Measurements from ENCODE around the gene S100PBP.

Gene S100PBP

DNA sequence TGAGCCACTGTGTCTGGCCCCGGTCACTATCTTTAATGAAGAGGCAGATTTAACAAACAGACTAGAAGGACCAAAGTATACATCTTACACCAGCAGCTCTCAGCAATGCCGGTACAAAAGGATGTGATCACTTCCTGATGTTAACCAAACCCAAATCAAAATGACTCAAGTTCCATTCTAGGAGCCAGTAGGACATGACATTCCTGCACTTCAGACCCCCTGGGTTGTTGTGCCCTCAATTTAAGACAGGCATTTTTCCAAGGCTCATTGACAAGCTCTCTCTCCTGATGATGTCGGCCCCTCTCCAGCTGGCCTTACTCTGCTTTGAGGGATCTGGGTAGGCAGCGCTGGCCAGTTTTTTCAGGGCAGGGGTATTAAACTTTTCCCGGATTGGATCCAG is 35.4 kb upstream of the S100PBP start:
- H4K20me1 ChIP-seq (ENCODE audit: insufficient read depth, low read length) = no peaks in the 10 kb centered on the region
- TF ChIP-seq EZH2phosphoT487 (IDR thresholded peaks at IDR 0.05; ENCODE audit: low read length) (no peak), EZH2 (optimal IDR thresholded peaks at IDR 0.05; ENCODE audit: low read depth, low read length) (no peak)
- TF ChIP-seq, protein P1, sequence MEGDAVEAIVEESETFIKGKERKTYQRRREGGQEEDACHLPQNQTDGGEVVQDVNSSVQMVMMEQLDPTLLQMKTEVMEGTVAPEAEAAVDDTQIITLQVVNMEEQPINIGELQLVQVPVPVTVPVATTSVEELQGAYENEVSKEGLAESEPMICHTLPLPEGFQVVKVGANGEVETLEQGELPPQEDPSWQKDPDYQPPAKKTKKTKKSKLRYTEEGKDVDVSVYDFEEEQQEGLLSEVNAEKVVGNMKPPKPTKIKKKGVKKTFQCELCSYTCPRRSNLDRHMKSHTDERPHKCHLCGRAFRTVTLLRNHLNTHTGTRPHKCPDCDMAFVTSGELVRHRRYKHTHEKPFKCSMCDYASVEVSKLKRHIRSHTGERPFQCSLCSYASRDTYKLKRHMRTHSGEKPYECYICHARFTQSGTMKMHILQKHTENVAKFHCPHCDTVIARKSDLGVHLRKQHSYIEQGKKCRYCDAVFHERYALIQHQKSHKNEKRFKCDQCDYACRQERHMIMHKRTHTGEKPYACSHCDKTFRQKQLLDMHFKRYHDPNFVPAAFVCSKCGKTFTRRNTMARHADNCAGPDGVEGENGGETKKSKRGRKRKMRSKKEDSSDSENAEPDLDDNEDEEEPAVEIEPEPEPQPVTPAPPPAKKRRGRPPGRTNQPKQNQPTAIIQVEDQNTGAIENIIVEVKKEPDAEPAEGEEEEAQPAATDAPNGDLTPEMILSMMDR (IDR thresholded peaks at IDR 0.05; ENCODE audit: low read length) = no peak
- no peak overlapping the region for H3K4me3 ChIP-seq (ENCODE audit: low read length)
- H3K36me3 ChIP-seq (replicated peaks; ENCODE audit: insufficient read depth, low read length) = peaks cover 22% of the 10 kb centered on the region
- no peak overlapping the region for H3K9ac ChIP-seq (ENCODE audit: low read length)
- no peaks in the 10 kb centered on the region for H3K4me1 ChIP-seq (ENCODE audit: low read length)
- H3K27me3 ChIP-seq (replicated peaks; ENCODE audit: insufficient read depth, low read length) = no peaks in the 10 kb centered on the region
- H3K27ac ChIP-seq (ENCODE audit: low read length) = no peak overlapping the region
- DNase-seq = no peak
- peaks cover 5% of the 10 kb centered on the region for H3K79me2 ChIP-seq (ENCODE audit: low read length)
- no peak overlapping the region for H3K4me2 ChIP-seq (ENCODE audit: low read depth, low read length)
- peaks cover 11% of the 10 kb centered on the region for H3F3A ChIP-seq (ENCODE audit: insufficient read depth, low read length)
- H2AFZ ChIP-seq (ENCODE audit: low read length) = no peak overlapping the region
- H3K9me3 ChIP-seq (replicated peaks; ENCODE audit: insufficient read depth, low read length) = no peaks in the 10 kb centered on the region
- H3K9me2 ChIP-seq (replicated peaks; ENCODE audit: insufficient read depth, low read length) = no peaks in the 10 kb centered on the region

DNA sequence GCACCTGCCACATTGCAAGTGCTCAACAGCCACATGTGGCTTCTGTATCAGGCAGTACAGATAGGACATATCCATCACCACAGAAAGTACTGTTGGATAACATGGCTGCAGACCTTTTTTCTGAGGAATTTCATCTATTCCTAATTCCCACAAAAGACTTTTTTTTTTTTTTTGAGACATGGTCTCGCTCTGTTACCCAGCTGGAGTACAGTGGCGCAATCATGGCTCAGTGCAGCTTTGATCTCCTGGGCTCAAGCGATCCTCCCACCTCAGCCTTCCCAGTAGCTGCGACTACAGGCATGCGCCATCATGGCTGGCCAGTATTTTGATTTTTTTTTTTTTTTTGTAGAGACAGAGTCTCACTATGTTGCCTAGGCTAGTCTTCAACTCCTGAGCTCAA is 33.6 kb upstream of the S100PBP start:
- no peaks in the 10 kb centered on the region for H4K20me1 ChIP-seq (ENCODE audit: insufficient read depth, low read length)
- peaks cover 5% of the 10 kb centered on the region for H3K79me2 ChIP-seq (ENCODE audit: low read length)
- H3K36me3 ChIP-seq (replicated peaks; ENCODE audit: insufficient read depth, low read length) = peaks cover 22% of the 10 kb centered on the region

DNA sequence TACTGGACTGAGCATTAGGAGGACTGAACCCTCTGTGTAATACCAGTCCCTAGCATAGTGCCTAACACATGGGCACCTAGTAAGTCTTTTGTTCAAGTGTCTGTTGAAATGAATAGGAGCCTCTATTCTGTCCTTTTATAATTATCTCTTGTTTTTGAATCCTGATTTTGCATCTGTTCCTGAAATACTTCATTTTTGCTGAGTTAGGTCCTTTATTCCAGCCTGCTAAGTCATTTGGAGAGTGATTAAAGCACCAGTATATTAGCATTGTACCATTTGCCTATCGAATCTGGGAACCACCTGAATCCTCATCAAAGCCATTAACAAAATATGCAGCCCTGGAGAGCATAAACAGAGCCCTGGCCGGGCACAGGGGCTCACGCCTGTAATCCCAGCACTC is 32.6 kb upstream of the S100PBP start:
- no peak overlapping the region for H3K9ac ChIP-seq (ENCODE audit: low read length)
- DNase-seq = no peak
- TF ChIP-seq EZH2phosphoT487 (IDR thresholded peaks at IDR 0.05; ENCODE audit: low read length) = no peak
- no peak for TF ChIP-seq EZH2 (optimal IDR thresholded peaks at IDR 0.05; ENCODE audit: low read depth, low read length)
- TF ChIP-seq, protein P1 (IDR thresholded peaks at IDR 0.05; ENCODE audit: low read length) = no peak
- H3K27ac ChIP-seq (ENCODE audit: low read length) = no peak overlapping the region
- no peaks in the 10 kb centered on the region for H3K9me3 ChIP-seq (replicated peaks; ENCODE audit: insufficient read depth, low read length)
- H4K20me1 ChIP-seq (ENCODE audit: insufficient read depth, low read length) = no peaks in the 10 kb centered on the region
- H3F3A ChIP-seq (ENCODE audit: insufficient read depth, low read length) = no peaks in the 10 kb centered on the region
- no peak overlapping the region for H3K4me2 ChIP-seq (ENCODE audit: low read depth, low read length)
- no peaks in the 10 kb centered on the region for H3K27me3 ChIP-seq (replicated peaks; ENCODE audit: insufficient read depth, low read length)
- no peak overlapping the region for H2AFZ ChIP-seq (ENCODE audit: low read length)
- H3K9me2 ChIP-seq (replicated peaks; ENCODE audit: insufficient read depth, low read length) = no peaks in the 10 kb centered on the region
- H3K4me3 ChIP-seq (ENCODE audit: low read length) = no peak overlapping the region
- H3K79me2 ChIP-seq (ENCODE audit: low read length) = peaks cover 5% of the 10 kb centered on the region
- peaks cover 21% of the 10 kb centered on the region for H3K36me3 ChIP-seq (replicated peaks; ENCODE audit: insufficient read depth, low read length)
- no peaks in the 10 kb centered on the region for H3K4me1 ChIP-seq (ENCODE audit: low read length)

More for the DNA sequence above, 33.6 kb upstream of the S100PBP start:
- H3K9ac ChIP-seq (ENCODE audit: low read length) = no peak overlapping the region
- H2AFZ ChIP-seq (ENCODE audit: low read length) = no peak overlapping the region
- no peak overlapping the region for H3K4me3 ChIP-seq (ENCODE audit: low read length)
- no peak overlapping the region for H3K4me2 ChIP-seq (ENCODE audit: low read depth, low read length)
- DNase-seq = no peak
- peaks cover 5% of the 10 kb centered on the region; the same call in 1 of the 2 replicates for H3F3A ChIP-seq (ENCODE audit: insufficient read depth, low read length)
- H3K27ac ChIP-seq (ENCODE audit: low read length) = no peak overlapping the region
- TF ChIP-seq EZH2 (optimal IDR thresholded peaks at IDR 0.05; ENCODE audit: low read depth, low read length) (no peak), EZH2phosphoT487 (IDR thresholded peaks at IDR 0.05; ENCODE audit: low read length) (no peak)
- TF ChIP-seq, protein P1 (IDR thresholded peaks at IDR 0.05; ENCODE audit: low read length) = no peak
- H3K4me1 ChIP-seq (ENCODE audit: low read length) = no peaks in the 10 kb centered on the region
- no peaks in the 10 kb centered on the region for H3K9me2 ChIP-seq (replicated peaks; ENCODE audit: insufficient read depth, low read length)
- H3K9me3 ChIP-seq (replicated peaks; ENCODE audit: insufficient read depth, low read length) = no peaks in the 10 kb centered on the region
- H3K27me3 ChIP-seq (replicated peaks; ENCODE audit: insufficient read depth, low read length) = no peaks in the 10 kb centered on the region
